GM06990 (cell line): ENCODE data around the gene YWHAQ.

Experiments
- DNase-seq: peaks from one replicate; pipeline ENCODE4 v3.0.0-alpha.2; 2011; ENCODE audit not compliant: insufficient read length; ENCODE audit errors: extremely low read depth
- H3K27me3 ChIP-seq: replicated peaks from 2 replicates; pipeline ENCODE4 v1.6.0; 2011; ENCODE audit warnings: low read length; ENCODE audit not compliant: control insufficient read depth, insufficient read depth
- H3K36me3 ChIP-seq: 2 replicates; pipeline ENCODE4 v1.5.1; 2011; ENCODE audit warnings: low read length; ENCODE audit not compliant: control insufficient read depth, insufficient read depth
- H3K4me3 ChIP-seq: replicated peaks from 2 replicates; pipeline ENCODE4 v1.5.1; 2011; ENCODE audit warnings: low read depth, mild to moderate bottlenecking, control low read depth, low read length
- TF ChIP-seq, protein P1 (sequence below): IDR thresholded peaks from 2 replicates; pipeline ENCODE4 v1.5.1; 2011; ENCODE audit warnings: low read length, control low read depth, mild to moderate bottlenecking, inconsistent platforms; ENCODE audit not compliant: insufficient read depth, poor library complexity, severe bottlenecking

YWHAQ gene

DNA sequence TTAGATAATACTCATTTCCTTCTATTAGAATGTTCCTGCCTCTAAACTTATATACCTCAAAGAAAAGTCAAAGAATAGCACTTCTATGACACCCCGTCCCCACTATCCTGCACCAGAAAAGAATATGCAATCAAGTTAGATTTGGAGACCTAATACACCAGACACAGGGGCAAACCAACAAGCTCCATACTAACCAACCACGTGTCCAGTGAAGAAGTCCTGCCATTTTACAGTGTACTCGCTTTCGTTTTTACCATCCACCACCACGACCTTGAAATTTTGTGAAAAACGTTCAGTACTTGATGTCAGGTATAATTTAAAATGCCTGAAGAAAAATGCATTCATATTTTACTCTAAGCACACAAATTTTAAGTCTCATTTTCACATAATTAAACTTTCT is 94.3 kb downstream of the YWHAQ start:
- no peaks in the 10 kb centered on the region; the same call in 1 of the 2 replicates for H3K36me3 ChIP-seq
- TF ChIP-seq, protein P1, sequence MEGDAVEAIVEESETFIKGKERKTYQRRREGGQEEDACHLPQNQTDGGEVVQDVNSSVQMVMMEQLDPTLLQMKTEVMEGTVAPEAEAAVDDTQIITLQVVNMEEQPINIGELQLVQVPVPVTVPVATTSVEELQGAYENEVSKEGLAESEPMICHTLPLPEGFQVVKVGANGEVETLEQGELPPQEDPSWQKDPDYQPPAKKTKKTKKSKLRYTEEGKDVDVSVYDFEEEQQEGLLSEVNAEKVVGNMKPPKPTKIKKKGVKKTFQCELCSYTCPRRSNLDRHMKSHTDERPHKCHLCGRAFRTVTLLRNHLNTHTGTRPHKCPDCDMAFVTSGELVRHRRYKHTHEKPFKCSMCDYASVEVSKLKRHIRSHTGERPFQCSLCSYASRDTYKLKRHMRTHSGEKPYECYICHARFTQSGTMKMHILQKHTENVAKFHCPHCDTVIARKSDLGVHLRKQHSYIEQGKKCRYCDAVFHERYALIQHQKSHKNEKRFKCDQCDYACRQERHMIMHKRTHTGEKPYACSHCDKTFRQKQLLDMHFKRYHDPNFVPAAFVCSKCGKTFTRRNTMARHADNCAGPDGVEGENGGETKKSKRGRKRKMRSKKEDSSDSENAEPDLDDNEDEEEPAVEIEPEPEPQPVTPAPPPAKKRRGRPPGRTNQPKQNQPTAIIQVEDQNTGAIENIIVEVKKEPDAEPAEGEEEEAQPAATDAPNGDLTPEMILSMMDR, result no peak
- DNase-seq, result no peak
- no peaks in the 10 kb centered on the region for H3K27me3 ChIP-seq
- H3K4me3 ChIP-seq, result no peak overlapping the region

DNA sequence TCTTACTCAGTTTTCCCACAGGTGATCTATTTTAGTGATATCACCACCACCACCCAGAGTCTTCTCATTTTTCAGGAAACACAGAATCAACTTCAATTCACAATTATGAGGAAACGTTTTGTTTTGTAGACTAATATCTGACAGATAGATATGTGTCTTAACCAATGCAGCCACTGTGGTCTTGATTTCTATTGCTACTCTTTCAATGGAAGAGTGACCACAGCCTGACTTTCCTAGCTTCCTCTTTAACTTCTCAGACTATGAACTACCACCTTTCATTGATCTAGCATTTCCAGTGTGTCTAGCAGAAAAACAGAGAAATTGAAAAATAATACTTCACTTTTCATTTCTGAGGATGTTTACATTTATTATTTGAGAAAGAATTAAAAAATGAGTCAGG is 95.6 kb downstream of the YWHAQ start:
- TF ChIP-seq, protein P1, result no peak
- Histone ChIP-seq H3K27me3 (no peaks in the 10 kb centered on the region), H3K4me3 (no peak overlapping the region), H3K36me3 (no peaks in the 10 kb centered on the region; the same call in 1 of the 2 replicates)
- DNase-seq, result no peak
